ENCODE results near the gene B3GALT5.

Gene B3GALT5

DNA sequence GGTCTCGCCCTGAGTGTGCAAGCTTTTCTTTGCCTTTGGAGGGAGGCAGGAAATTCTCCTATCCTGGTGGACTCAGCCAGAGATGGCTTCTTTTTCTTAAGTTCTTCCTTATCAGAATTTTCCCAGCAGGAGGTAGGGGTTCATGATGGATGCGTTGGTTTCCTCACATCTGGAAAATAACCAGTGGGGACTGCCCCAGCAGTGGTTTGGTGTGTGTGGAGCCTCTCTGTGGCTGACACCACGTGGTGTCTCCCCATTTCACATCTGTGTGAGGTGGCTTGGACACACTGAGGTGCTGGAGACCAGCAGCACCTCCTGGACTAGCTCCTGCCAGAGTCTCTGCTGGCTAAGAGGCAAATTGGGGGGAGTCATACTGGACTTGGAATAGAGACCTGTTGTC, 32.6 kb downstream of the B3GALT5 start:
- DNase-seq (ENCODE audit: low read depth in 2 of 2): no peak

DNA sequence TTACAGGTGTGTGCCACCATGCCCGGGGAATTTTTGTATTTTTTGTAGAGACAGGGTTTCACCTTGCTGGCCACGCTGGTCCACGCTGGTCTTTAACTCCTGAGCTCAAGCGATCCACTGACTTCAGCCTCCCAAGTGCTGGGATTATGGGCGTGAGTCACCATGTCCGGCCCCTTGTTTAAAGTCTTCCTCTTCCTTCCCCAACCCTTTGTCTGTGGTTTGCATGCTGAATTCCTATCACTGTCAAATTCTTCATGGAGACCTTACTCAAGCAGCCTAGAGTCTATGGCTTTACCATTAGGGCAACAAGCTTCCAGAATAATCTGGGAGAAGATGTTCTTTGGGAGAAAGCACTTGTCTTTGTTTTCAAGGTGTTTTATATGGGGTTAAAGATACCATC, 34.7 kb downstream of the B3GALT5 start:
- DNase-seq (ENCODE audit: low read depth in 2 of 2): no peak

DNA sequence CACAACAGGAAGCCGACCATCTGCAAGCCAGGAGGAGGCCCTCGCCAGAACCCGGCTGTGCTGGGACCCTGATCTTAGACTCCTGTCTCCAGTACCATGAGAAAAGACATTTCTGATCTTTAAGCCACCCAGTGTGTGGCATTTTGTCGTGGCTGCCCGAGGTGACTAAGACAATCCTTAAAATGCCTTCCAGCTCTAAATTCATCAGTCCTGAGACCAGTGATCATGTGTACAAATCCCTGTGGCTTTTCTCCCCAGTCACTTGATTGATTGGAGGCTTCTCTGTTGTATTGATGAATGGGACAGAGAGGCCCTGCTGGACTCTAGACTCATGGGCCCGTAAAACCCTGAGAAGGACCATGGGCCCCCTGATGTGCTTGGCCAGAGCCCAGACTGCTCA, 36.1 kb downstream of the B3GALT5 start:
- DNase-seq (ENCODE audit: low read depth in 2 of 2): no peak

DNA sequence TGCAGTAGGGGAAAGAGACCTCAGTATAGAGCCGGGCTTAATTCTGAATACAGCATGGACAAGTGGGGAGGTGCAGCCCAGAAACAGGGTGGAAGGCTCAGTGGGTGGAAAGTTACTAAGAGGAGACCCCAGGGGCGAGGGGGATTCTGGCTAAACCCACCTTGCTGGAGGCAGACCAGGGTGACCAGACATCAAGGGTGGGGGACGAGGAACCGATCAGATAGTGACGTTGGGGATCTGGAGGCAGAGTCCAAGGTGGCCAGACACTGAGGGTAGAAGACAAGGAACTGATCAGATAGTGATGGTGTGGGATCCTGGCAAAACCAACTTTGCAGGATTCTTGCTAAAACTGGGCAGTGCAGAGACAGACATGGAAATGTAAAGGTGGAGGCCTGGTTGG, 36.8 kb downstream of the B3GALT5 start:
- no peak for DNase-seq (ENCODE audit: low read depth in 2 of 2)

DNA sequence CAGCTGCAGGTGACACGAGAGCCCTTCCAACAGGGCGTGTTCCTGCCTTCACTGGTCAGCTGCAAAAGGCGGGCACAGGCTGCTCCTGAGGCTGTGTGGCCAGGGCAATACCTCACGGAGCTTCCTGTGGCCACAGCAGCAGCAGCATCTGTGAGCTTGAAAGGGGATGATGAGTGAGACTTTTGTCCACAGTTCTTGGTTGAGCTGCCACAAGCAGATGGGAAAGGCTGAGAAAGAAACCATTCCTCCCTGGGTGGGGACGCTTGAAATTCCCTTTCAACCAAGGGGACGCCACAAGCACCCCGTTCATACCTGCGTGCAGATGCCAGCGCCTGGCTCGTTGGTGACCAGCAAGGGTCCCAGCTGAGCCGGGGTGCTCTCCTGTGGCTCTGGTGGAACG, 37.6 kb downstream of the B3GALT5 start:
- DNase-seq (ENCODE audit: low read depth in 2 of 2): no peak

DNA sequence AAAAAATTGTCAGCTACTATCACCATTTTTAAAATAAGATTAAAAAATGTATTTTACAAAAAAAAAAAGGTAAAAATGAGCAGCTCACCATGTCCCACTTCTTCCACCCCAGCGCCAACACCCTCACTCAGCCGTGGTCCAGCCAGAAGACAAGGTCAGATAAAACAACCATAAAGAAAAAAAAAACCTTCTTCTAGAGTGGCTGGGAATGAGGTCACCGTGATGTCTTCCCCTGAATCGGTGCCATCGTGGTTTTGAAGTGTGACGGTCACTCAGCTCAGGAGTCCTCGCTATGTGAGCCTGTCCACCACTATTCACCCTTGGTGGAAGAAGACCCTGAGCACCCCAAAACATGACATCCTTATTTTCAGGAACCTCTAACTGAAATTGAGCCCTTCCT, 38.1 kb downstream of the B3GALT5 start:
- DNase-seq (ENCODE audit: low read depth in 2 of 2): no peak

DNA sequence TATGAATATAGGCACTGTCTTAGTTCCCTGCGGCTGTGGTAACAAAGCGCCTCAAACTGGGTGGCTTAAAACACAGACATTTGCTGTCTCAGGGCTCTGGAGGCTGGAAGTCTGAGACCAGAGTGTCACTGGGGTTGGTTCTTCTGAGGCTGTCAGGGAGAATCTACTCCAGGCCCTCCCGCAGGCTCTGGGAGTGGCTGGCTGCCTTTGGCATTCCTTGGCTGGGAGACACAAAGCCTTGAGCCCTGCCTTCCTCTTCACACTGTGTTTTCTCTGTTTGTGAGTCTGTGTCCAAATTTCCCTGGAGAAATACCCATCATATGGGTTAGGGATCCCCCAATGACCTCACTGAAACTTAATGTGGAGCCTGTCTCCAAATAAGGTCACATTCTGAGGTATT, 38.5 kb downstream of the B3GALT5 start:
- no peak for DNase-seq (ENCODE audit: low read depth in 2 of 2)

DNA sequence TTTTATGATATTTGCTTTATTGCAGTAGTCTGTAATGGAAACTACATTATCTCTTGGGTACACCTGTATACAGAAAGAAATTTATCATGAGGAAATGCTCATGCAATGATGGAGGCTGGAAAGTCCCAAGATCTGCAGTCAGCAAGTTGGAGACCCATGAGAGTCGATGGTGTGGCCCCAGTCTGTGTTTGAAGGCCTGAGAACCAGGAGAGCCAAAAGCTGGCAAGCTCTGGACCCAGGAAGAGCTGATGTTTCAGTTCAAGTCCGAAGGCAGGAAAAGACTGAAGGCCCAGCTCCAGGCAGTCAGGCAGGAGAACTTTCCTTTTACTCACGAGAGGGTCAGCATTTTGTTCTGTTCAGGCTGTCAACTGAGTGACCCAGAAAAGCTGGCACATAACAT, 42.2 kb downstream of the B3GALT5 start:
- DNase-seq (ENCODE audit: low read depth in 2 of 2): no peak

DNA sequence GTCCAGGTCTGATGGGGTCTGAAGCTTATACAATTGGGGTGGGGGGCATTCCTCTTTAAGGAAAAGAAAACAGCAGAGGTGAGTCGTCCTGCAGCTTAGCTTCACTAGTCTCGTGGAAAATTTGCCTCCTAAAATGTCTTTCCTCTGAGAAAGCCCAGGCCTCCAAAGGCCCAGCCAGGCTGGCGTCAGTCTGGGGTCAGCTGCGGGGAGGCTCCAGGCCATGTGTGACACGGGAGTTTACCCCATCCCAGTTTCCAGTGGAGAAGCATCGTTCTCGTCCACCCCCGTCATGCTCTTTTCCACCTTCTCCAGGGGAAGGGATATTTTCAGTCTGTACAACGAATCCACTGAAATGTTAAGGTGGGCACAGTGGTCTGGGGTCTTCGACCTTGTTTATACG, 42.8 kb downstream of the B3GALT5 start:
- DNase-seq (ENCODE audit: low read depth in 2 of 2): no peak

DNA sequence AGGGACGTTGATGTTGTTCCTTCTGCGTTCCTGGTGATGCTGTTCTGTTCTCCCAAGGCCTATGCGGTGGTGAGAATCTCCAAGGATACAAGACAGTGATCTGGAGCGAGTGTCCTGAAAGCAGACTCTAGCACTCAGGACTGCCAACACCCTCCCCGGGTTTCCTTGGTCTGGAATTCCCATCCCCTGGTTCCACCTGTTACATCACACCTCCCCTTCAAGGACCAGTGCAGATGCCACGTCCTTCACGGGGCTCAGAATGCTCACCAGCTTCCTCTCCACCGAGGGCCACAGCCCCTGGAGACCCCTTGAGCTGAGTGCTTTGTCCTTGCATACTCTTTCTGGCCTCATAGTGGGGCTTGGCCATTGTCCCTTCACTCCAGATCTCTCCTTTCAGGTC, 43.5 kb downstream of the B3GALT5 start:
- DNase-seq (ENCODE audit: low read depth in 2 of 2): no peak

DNA sequence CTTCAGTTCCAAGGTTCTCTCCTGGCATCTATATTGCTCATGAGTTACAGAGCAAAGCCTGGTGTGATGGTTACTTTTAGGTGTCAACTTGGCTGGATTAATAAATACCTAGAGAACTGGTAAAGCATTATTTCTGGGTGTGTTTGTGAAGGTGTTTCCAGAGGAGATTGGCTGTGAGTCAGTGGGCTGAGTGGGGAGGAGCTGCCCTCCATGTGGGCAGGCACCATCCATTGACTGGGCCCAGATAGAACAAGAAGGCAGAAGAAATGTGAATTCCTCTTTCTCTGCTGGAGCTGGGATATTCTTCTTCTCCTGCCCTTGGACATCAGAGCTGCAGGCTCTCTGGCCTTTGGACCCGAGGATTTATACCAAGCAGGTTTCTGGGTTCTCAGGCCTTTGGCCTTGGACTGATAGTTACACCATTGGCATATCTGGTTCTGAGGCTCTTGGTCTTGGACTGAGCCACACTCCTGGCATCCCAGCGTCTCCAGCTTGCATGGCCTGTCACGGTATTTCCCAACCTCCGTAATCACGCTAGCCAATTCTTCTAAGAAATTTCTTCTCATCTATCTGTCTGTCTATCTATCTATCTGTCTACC, 44.5 kb downstream of the B3GALT5 start:
- no peak for DNase-seq (ENCODE audit: low read depth in 2 of 2)

DNA sequence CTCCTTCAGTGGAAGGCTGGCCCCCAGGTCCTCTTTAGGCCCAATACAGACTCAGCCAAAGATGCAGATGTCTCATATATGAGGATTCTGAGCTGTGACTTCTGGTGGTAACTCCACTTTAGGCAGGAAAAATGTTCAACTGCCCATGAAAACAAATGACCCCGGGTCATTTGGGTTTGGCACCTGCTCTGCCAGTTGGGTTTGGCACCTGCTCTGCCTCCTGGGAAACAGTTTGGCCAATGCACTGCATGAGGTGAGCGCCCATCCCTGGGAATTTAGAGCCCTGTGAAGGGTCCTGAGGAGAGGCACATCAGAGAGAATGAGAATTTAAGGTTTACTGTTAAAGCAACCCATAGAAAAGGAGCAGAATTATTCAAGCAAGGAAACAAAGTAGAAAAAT, 45.3 kb downstream of the B3GALT5 start:
- DNase-seq (ENCODE audit: low read depth in 2 of 2): no peak

DNA sequence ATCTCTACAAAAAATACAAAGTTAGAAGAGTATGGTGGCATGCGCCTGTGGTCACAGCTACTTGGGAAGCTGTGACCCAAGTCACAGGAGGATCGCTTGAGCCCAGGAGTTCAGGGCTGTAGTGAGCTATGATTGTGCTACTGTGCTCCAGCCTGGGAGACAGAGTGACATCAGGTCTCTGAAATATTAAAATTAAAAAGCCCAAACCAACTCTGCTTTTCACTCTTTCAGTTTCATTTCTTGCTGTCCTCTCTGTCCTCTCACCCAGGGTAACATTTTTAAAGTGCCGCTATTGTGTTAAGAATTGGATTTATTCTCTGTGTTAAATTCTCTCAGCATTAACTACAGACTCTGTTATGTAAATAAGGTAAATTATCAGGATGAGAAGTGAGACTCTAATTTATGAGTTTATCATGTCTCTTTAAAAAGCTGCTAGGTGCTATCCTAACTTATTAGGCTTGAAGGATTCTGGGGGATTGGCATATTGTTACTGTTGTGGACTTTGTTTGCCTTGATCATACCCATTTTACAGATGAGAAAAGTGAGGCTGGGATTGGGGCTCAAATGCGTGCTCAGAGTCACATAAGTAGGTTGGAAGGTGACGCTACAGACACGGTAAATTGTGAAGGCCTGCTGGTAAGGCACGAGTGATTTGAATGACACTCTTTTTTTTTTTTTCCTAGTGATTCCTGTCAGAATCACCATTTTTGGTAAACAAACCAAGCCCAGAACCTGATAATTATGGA, 46.5 kb downstream of the B3GALT5 start:
- no peak for DNase-seq (ENCODE audit: low read depth in 2 of 2)

DNA sequence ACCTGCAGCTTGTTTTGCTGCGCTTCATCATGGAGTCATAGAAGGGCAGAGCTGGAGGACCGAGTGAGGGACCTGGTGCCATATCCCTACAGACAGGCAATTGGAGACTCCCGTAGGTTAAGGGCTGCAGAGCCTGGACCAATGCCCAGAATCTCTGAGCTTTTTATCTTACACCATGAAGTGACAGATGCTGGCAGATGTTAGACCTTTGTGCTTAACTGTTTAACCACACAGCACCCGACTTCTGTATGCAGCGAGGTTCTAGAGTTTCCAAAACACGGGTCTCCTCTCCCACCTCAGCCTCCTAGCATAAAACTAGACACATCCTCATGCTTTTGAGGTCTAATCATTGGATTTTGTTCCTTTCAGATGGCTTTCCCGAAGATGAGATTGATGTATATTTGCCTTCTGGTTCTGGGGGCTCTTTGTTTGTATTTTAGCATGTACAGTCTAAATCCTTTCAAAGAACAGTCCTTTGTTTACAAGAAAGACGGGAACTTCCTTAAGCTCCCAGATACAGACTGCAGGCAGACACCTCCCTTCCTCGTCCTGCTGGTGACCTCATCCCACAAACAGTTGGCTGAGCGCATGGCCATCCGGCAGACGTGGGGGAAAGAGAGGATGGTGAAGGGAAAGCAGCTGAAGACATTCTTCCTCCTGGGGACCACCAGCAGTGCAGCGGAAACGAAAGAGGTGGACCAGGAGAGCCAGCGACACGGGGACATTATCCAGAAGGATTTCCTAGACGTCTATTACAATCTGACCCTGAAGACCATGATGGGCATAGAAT, 47.6 kb downstream of the B3GALT5 start:
- DNase-seq (ENCODE audit: low read depth in 2 of 2): no peak

DNA sequence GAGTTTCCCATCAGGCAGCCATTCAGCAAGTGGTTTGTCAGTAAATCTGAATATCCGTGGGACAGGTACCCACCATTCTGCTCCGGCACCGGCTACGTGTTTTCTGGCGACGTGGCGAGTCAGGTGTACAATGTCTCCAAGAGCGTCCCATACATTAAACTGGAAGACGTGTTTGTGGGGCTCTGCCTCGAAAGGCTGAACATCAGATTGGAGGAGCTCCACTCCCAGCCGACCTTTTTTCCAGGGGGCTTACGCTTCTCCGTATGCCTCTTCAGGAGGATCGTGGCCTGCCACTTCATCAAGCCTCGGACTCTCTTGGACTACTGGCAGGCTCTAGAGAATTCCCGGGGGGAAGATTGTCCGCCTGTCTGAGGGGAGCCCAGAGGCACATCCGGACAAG, 48.4 kb downstream of the B3GALT5 start:
- DNase-seq (ENCODE audit: low read depth in 2 of 2): no peak

DNA sequence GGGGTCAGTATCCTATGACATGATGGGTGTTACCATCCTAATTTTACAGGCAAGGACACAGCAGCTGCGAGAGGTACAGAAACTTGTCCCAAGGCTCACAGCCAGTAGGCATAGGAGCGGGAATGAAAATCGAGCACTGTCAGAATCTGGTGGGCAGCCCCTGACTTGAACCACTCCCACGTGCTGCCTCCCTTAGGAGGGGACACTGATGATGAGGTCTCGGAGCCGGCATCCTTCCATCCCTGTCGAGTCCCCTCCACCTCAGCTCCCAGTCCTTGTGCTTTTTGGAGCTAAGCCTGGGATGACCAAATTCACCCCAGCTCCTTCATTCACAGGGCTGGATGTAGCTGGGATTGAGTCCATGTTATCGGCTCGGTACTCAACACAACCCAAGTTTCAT, 49.0 kb downstream of the B3GALT5 start:
- no peak for DNase-seq (ENCODE audit: low read depth in 2 of 2)

DNA sequence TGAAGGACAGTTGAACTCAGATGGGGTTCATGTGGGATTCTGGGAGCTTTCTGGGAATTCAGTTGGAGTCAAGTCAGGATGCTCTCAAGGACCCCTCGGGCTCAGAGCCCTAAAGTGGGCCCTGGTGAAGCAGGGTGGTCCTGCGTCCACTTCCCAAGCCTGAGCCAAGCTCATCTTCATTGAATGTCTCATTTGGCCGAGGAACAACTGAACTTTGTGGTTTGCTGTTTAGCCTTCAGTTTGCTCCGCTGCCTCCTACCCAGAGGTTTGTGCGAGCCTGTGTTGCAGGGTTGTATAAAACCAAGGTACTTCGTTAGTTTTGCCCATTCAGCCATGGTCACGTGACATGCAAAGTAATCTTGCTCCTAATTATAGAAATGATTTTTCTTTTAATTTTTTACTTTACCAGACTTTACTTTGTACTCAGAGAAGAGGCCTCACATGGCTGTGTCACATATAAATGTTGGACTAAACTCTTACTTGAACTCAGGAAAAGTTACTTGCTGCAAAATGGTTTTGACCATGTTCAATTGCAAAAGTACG, 49.7 kb downstream of the B3GALT5 start:
- DNase-seq (ENCODE audit: low read depth in 2 of 2): no peak

DNA sequence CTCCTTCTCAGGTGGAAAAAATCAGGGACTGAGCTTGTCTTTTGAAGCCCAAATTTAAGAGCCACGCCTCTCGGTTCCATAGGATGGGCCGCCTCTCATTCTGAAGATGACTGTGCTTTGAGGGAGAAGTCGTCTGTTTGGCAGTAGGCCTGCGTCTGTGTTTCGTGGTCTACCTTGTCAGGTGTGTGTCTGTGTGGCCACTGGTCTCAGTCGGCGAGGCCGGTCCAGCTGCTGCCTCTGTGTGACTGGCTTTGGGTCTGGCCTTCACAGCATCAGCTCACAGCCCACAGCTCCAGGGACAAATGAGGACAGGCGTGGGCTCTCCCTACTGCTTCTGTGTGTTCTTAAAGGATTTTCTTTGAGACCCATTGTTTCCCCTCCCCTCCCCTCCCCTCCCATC, 50.3 kb downstream of the B3GALT5 start:
- no peak for DNase-seq (ENCODE audit: low read depth in 2 of 2)

DNA sequence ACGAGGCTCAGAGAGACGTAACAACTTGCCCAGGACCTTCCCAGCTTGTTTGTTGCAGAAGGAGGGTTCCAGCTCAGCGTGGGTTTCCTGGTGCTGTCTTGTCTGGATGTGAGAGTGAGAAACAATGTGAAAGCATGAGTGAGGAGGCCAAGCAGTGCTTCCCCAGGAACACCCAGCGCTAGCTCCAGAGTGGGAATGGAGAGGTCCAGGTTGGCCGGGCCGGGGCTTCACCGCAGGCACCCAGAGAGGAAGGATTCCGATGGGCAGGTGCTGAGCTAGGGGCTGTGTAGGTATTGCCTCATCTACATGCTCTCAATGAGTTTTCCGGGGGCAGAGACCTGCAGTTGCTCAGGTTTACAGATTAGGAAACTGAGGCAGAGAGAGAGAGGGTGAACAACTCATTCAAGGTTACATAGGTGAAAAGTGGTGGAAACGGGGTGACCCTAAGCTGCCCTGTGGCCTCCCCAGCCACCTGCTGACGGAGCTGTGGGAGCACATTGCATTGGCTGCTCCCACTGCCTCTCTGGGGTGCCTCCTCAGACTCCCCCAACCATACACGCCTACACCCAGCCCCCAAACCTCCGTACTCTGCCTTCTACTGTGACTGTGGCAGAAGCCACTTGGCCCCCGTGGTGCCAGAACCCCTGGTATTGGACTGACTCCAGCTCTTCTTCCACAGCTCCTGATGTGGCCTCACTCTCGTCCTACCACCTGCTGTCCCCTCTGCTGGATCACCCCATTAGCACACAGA, 51.2 kb downstream of the B3GALT5 start:
- no peak for DNase-seq (ENCODE audit: low read depth in 2 of 2)

DNA sequence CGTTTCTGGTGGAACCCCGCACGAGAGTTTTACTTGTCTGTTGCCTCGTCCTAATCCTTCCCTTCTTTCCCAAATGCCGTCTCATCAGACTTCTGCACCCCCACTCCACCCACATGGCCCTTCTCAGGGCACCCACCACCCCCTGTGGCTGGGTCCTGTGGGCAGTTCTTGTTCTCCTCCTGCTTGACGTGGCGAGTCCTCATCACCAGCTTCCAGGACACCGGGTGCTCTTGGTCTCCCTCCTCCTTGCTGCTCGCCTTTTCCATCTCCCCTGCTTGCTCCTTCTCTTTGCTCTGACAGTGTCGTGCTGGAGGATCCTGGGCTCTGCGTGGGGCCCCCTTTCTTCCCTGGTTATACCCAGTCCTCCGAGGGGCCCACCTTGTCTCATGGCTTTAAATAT, 51.8 kb downstream of the B3GALT5 start:
- no peak for DNase-seq (ENCODE audit: low read depth in 2 of 2)

DNA sequence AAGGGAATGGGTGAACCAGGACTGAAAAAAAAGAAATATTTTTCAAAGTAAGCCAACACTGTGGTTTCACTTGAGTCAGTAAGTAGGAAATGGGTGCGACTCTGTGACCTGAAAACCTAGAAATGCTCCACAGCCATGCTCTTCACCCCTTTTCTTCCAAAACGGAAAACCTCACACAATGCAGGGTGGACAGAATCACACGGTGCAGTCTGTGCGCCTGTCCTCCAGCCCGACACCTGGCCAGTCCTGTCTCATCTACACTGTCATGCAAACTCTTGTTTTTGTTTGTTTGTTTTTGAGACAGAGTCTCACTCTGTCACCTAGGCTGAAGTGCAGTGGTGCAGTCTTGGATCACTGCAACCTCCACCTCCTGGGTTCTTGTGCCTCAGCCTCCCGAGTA, 53.3 kb downstream of the B3GALT5 start:
- DNase-seq (ENCODE audit: low read depth in 2 of 2): no peak

DNA sequence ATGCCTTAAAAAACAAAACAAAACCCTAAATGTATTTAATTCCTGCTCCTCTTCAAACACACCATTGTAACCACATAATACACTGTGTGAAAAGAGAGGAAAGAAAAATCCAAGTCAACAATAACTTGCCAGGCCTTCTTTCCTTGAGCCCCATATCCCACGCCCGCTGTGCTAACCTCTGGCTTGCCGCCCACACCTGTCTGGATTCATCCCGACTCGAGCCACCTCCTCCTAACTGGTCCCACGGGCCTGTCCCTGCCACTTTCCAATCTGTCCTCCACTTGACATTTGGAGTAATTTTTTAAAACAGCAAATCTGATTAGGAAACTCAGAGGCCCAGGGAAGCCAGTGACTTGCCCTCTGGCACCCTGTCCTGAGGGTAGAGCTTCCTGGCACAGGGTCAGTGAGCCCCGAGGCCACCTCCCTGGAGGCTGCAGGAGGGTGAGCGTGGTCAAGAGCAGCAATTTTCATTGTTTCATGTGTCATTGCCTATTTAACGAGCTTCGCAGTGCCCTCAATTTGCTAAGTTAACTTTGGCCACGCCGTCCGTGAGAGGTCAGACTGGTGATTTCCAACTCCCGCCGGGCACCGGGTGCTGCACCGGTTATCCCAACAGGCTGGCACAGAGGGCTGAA, 54.1 kb downstream of the B3GALT5 start:
- DNase-seq (ENCODE audit: low read depth in 2 of 2): no peak
